Kidney capillary endothelial cell (primary cell): ENCODE results near the gene SRCAP.

ENCODE experiments used
- DNase-seq: peaks from one replicate; pipeline ENCODE4 v3.0.0-alpha.2; 2018; ENCODE audit warnings: low spot score

Gene SRCAP

GRCh38 chr16:30737794-30738648 lies 39.0 kb downstream of the SRCAP start:
- no peak for DNase-seq

- no peak for DNase-seq
These were observed 40.3 kb downstream of the SRCAP start for GRCh38 chr16:30738984-30739951.

GRCh38 chr16:30740364-30741251 lies 41.6 kb downstream of the SRCAP start:
- DNase-seq, result no peak

GRCh38 chr16:30741461-30741914 lies 42.5 kb downstream of the SRCAP start:
- peak; percentile 83 for DNase-seq

- no peak for DNase-seq
These were observed 44.7 kb downstream of the SRCAP start for GRCh38 chr16:30743716-30744115.

GRCh38 chr16:30744183-30744582 lies 45.2 kb downstream of the SRCAP start:
- DNase-seq, result no peak

DNA sequence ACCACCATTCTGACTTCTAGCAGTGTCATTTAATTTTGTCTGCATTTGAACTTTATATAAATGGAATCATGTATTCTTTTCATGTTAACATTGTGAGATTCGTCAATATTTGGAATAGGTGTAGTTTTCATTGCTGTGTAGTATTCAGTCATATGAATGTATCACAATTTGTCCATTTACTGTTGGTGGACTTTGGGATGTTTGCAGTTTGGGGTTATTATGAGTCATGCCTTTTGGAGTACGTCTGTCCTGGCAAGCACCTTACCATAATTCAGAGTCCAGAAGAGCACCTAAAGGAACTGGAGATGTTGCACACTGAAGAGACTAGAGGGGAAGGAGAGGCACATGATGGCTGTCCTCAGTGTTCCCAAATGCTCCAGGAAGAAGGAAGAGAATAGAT lies 46.1 kb downstream of the SRCAP start:
- DNase-seq, result no peak

DNA sequence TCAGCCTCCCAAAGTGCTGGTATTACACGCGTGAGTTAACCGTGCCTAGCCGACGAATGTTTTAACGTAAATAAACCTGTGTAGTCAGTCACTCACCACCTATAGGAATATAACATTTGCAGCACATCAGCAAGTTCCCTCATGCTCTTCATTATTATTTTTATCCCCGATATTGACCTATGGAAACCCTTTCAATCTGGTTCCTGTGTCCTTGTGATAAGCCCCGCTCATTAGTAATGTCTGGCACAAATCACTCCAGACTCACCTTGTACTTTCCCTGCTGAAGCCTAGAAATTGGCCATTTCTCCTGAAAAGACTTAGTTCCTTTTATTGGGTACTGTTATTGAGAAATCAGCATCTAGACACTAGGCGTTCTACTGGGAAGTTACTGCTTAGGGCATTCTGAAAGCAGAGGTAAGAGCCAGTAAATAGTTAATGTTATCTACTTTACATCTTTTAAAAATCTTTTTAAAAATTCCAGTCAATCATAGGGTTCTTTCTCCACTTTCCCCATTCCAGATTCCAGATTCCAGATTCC lies 47.7 kb downstream of the SRCAP start:
- DNase-seq, result no peak

DNA sequence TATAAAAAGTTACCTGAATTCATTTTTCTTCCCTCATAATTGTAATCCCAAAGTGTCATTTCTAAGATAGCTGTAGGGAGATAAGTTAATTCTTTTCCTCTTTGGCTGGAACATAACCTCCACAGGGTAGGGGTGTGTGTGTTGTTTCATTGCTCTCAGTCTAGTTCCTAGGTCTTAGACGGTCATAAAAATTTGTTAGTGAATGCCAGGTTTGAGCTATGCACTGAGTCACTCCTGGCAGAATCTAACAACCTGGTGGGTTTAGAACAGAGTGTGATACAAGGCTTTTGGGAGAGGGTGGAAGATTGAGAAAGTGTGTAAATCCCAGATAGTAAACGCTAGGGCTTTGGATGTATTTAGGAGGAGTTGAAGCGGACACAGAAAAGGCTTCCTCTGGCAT lies 48.4 kb downstream of the SRCAP start:
- no peak for DNase-seq

DNA sequence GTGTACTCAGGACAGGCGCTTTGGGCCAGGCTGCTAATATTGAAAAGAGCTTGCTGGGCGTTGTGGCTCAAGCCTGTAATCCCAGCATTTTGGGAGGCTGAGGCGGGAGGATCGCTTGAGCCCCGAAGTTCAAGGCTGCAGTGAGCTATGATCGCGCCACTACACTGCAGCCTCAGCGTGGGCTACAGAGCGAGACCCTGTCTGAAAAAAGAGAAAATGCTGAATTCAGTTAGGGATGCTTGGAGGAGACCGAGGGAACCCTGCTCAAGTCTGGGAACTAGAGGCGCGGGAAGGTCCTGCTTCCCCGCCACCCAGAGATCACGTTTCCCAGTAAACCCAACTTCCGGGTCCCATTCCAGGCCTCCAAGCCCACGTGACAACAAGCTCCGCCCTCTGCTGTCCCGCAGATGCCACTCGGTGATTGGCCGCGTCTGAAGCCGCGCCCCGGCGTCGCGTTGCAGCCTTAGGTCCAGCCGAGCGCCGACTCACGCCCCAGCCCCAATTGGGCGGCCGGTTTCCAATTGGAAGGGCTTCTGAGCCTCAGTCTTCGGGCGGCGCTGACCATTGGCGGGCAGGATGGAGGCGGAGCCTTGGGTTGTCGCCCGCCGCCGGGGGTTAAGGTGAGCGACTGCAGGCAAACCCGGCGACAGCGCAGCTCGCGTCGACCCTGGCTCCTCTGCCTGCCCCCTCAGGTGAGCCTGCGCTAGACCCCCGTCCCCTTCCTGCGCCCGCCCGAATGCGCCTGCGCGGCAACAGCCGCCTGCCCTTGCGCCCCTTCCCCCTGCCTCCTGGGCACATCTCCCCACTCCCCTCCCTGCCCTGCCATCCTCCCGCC lies 49.0 kb downstream of the SRCAP start, which contains the start of gene PHKG2:
Gene PHKG2, plus strand, starts transcription at position 627 of the 835 bp plus-strand sequence. CDS start 396 bp downstream, outside the sequence.
- DNase-seq, result peak; percentile 99

DNA sequence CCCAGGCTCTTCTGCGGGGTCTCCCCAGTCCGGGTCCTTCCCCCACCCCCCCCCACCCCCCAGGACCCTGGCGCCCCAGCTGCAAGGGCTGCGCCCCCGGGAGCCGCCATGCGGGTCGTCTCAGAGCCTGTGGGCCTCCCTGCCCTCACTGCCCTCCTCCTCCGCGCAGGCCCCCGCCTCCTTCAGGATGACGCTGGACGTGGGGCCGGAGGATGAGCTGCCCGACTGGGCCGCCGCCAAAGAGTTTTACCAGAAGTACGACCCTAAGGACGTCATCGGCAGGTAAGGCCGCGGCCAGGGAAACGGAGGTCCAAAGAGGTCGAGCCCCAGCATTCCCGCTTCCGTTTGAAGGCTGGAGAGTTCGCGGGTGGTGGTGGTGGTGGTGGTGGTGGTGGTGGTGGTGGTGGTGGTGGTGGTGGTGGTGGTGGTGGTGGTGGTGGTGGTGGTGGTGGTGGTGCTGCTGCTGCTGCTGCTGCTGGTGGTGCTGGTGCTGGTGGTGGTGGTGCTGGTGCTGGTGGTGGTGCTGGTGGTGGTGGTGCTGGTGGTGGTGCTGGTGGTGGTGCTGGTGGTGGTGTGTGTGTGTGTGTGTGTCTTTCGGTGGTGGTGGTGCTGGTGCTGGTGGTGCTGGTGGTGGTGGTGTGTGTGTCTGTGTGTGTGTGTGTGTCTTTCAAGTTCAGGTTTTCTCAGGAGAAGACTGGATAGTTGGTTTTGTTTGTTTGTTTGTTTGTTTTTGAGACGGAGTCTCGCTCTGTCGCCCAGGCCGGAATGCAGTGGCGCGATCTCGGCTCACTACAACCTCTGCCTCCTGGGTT lies 49.9 kb downstream of the SRCAP start:
- no peak for DNase-seq

DNA sequence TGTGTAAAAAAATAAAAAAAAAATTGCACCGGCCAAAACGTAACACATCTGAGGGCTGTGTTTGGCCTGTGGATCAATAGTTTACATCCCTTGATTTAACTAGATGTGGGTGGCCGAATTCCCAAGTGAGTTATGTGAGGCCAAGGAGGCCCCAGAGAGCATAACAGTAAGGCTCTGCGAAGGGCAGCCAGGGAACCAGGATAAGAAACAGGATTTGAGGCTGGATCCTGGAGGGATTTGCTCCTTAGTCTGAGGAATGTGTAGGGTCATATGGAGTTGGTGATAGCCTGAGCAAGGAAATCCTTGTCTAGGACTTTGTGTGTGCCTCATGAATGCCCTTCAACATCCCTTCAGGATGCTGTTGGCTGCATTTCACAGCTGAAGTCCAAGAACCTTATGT lies 51.2 kb downstream of the SRCAP start:
- DNase-seq, result no peak

GRCh38 chr16:30750876-30751465 lies 52.0 kb downstream of the SRCAP start:
- DNase-seq, result no peak

DNA sequence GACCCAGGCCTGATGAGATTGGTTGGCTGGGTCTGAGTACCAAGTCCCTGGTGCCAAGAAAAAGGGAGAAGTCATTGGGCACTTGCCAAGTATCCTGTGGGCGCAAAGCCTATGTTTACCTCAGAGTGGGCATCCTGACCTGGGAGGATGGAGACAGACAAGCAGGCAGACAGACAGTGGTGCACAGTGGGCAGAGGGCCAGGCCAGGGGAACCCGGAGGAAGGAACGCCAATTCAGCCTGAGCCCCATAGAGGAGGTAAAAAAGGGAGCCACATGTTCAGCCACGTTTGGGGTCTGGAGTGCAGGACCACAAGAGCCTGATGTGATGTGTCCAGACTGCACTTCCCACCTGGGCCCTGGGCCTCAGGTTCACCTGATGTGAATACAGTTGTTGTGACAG lies 54.6 kb downstream of the SRCAP start:
- DNase-seq, result no peak

DNA sequence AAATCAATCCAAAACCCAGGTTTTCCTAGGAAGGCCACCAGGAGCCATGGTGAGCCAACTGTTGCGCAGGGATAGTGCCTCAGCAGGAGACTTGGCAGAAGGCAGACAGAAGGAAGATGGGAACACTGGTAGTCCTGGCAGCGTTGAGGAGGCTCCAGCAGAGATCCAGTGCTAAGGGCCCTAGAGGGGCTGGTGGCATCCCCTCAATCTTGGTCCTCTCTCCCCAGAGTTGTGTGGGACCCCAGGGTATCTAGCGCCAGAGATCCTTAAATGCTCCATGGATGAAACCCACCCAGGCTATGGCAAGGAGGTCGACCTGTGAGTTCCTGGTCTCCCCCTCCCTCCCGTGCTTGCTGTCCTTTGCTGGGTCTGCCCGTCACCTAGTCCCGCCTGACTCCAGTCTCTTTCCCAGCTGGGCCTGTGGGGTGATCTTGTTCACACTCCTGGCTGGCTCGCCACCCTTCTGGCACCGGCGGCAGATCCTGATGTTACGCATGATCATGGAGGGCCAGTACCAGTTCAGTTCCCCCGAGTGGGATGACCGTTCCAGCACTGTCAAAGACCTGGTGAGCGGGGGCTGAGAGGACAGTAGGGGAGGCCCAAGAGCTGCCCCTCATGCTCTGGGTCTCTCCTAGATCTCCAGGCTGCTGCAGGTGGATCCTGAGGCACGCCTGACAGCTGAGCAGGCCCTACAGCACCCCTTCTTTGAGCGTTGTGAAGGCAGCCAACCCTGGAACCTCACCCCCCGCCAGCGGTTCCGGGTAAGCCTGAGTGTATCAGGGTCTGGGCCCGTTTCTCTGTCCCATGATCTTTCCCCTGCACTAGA lies 57.2 kb downstream of the SRCAP start:
- DNase-seq, result no peak

DNA sequence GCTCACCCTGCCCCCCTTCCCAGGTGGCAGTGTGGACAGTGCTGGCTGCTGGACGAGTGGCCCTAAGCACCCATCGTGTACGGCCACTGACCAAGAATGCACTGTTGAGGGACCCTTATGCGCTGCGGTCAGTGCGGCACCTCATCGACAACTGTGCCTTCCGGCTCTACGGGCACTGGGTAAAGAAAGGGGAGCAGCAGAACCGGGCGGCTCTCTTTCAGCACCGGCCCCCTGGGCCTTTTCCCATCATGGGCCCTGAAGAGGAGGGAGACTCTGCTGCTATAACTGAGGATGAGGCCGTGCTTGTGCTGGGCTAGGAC lies 57.8 kb downstream of the SRCAP start:
- DNase-seq, result no peak

DNA sequence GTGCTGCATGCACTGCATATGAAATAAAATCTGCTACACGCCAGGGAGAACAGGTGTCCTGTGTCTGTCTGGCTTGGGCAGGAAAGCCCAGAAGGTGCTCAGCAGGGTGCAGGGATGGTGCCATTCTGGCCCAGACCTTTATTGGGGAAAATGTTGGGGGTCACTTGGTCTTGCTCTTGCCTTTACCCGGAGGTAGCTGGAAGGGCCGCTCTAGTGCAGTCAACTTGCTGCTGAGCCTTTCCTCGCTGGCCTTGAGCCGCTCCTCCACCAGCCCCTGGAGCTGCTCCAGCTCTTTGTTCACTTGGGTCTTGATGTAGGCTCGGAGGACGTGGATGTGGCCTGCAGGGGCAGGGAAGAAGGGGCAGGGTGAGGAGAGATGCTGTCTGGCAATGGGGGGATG lies 58.3 kb downstream of the SRCAP start:
- no peak for DNase-seq

DNA sequence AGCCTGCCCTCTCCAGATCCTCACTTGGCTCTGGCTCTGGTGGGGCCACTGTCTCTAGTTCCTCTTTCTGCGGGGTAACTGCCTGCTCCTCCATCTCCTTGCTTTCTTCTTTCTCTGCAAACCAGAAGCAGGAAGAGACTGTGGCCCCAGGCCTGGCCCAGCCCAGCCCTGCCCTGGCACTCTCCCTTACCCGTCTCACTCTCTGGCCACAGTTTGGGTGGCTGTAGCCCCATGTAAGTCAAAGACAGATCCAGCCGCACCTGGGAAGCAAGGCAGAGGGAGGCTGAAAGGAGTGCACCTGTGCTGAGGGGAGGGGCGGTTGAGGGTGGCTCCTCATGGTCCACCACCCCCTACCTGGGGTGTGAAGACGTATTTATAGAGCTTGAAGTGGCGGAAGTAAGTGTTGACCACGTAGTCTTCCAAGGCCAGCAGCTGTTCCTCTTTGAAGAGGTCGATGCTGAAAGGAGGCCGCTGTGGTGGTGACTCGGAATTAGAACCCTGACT lies 60.1 kb downstream of the SRCAP start:
- no peak for DNase-seq
